ENCODE results near the gene XAGE5.

GRCh38 chrX:52811065-52811625 is at the start of gene XAGE5:
- TF ChIP-seq POLR2AphosphoS5 (IDR thresholded peaks at IDR 0.05; ENCODE audit: low read depth, low read length) (no peak), REST (IDR thresholded peaks at IDR 0.05; ENCODE audit: insufficient read depth in 1 of 2, low read depth in 2 of 2, low read length in 1 of 2) (no peak)

Measured in Panc1 (cell line).